PC-9 (cell line): Measurements from ENCODE around the gene SLC6A3. TPM values are rescaled to one million over a fixed set of nuclear protein-coding genes. Genes with fewer than 3 reads are reported as not detected.

Experiments used
- BruUV-seq: library from RNA; stranded (reverse); fragments of 400-500 nt; replicated peaks from 2 replicates; lab custom pipeline; 2021; lab: Mats Ljungman, UMichigan
- CTCF ChIA-PET: fragments of 300-600 bp; sonication (Branson Sonifier 250); formaldehyde crosslinking; loops from one replicate; lab custom pipeline; 2022; ENCODE audit warnings: antibody characterized with exemption; lab: Charles Lee
- POLR2A ChIA-PET: fragments of 300-600 bp; sonication (Branson Sonifier 250); formaldehyde crosslinking; loops from one replicate; lab custom pipeline; 2022; ENCODE audit warnings: antibody characterized with exemption; ENCODE audit not compliant: unreplicated experiment; lab: Charles Lee
- DNase-seq, 2 experiments: peaks; one replicate each; pipeline versions ENCODE4 v3.0.0 to v3.0.0-alpha.2; 2015 to 2022; ENCODE audit warnings: mixed read lengths in 1 of 2
- H2AFZ ChIP-seq: fragments of 200-600 bp; sonication (generic); 2 replicates; pipeline ENCODE4 v1.8.1; 2017; ENCODE audit warnings: antibody characterized with exemption
- H3F3A ChIP-seq: fragments of 200-600 bp; sonication (generic); 2 replicates; pipeline ENCODE4 v1.8.1; 2017; ENCODE audit warnings: antibody characterized with exemption, mild to moderate bottlenecking, low read depth; ENCODE audit not compliant: insufficient read depth
- H3K27ac ChIP-seq: fragments of 200-600 bp; sonication (generic); 2 replicates; pipeline ENCODE4 v1.6.1; 2016; ENCODE audit warnings: mixed run types
- H3K27me3 ChIP-seq: fragments of 200-600 bp; sonication (generic); 2 replicates; pipeline ENCODE4 v1.6.1; 2016; ENCODE audit warnings: low read depth, mixed run types; ENCODE audit not compliant: insufficient read depth
- H3K36me3 ChIP-seq: fragments of 200-600 bp; sonication (generic); 2 replicates; pipeline ENCODE4 v1.6.1; 2016; ENCODE audit warnings: low read depth, mixed run types
- H3K4me1 ChIP-seq: fragments of 200-600 bp; sonication (generic); replicated peaks from 2 replicates; pipeline ENCODE4 v1.6.1; 2016; ENCODE audit warnings: mixed run types; ENCODE audit not compliant: insufficient read depth
- H3K4me2 ChIP-seq: fragments of 200-600 bp; sonication (generic); 2 replicates; pipeline ENCODE4 v1.6.1; 2017; ENCODE audit warnings: mixed run types
- H3K4me3 ChIP-seq: fragments of 200-600 bp; sonication (generic); 2 replicates; pipeline ENCODE4 v1.6.1; 2016; ENCODE audit warnings: mixed run types
- H3K79me2 ChIP-seq: fragments of 200-600 bp; sonication (generic); 2 replicates; pipeline ENCODE4 v1.6.1; 2017; ENCODE audit warnings: low read depth, mixed run types
- H3K9me2 ChIP-seq: fragments of 200-600 bp; sonication (generic); 2 replicates; pipeline ENCODE4 v1.8.1; 2017; ENCODE audit warnings: mild to moderate bottlenecking; ENCODE audit not compliant: insufficient read depth
- H3K9me3 ChIP-seq: fragments of 200-600 bp; sonication (generic); 2 replicates; pipeline ENCODE4 v1.8.1; 2016; ENCODE audit warnings: low read depth; ENCODE audit not compliant: insufficient read depth
- H4K20me1 ChIP-seq: fragments of 200-600 bp; sonication (generic); 2 replicates; pipeline ENCODE4 v1.8.1; 2017; ENCODE audit not compliant: insufficient read depth
- EZH2 ChIP-seq: fragments of 200-600 bp; sonication (generic); IDR thresholded peaks from 2 replicates; pipeline ENCODE4 v1.8.0; 2017; ENCODE audit warnings: antibody characterized with exemption, low read depth
- intact Hi-C: fragments of 100-400 bp; cut with micrococcal nuclease; formaldehyde crosslinking; loops from one replicate; pipeline ENCODE4 v1.10.0; 2022; ENCODE audit not compliant: unreplicated experiment
- total RNA-seq: library from RNA; stranded (reverse); gene quantifications from 2 replicates; pipeline ENCODE4 v1.2.3, GENCODE V29; 2021
- TF ChIP-seq, protein P1 (sequence below): fragments of 200-600 bp; sonication (generic); conservative IDR thresholded peaks from 2 replicates; pipeline ENCODE4 v1.6.1; 2017; ENCODE audit warnings: mixed run types, antibody characterized with exemption, mild to moderate bottlenecking, moderate library complexity

SLC6A3 gene
- total RNA-seq, 1 experiment from 2014 or later, result not detected

DNA sequence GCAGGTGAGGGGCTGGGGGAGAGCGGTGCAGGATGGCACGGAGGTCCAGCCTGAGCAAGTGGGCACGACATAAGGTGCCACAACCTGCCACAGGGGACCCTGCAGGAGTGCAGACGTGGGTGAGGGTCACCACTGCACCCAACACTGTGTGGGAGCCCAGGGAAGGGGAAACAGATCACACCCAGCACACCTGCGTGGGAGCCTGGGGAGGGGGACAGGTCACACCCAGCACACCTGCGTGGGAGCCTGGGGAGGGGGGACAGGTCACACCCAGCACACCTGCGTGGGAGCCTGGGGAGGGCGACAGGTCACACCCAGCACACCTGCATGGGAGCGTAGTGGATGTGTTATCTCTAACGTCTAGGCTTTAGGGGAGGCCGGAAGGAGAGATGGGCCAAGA is 53.0 kb downstream of the SLC6A3 start:
- ChIA-PET CTCF (no interaction called here), POLR2A (no interaction called here)
- Histone ChIP-seq H3K9me3 (no peaks in the 10 kb centered on the region), H4K20me1 (no peaks in the 10 kb centered on the region; the same call in none of the 2 replicates), H3K27me3 (peaks cover 99% of the 10 kb centered on the region), H3K9me2 (no peaks in the 10 kb centered on the region), H3K4me3 (no peak overlapping the region), H3K79me2 (no peaks in the 10 kb centered on the region), H3K27ac (no peak overlapping the region), H3F3A (no peaks in the 10 kb centered on the region), H3K4me2 (no peak overlapping the region), H2AFZ (no peak overlapping the region), H3K4me1 (no peaks in the 10 kb centered on the region), H3K36me3 (no peaks in the 10 kb centered on the region)
- intact Hi-C loops, result no loop called here
- no peak for DNase-seq
- BruUV-seq, result no TSS peak
- TF ChIP-seq, protein P1, sequence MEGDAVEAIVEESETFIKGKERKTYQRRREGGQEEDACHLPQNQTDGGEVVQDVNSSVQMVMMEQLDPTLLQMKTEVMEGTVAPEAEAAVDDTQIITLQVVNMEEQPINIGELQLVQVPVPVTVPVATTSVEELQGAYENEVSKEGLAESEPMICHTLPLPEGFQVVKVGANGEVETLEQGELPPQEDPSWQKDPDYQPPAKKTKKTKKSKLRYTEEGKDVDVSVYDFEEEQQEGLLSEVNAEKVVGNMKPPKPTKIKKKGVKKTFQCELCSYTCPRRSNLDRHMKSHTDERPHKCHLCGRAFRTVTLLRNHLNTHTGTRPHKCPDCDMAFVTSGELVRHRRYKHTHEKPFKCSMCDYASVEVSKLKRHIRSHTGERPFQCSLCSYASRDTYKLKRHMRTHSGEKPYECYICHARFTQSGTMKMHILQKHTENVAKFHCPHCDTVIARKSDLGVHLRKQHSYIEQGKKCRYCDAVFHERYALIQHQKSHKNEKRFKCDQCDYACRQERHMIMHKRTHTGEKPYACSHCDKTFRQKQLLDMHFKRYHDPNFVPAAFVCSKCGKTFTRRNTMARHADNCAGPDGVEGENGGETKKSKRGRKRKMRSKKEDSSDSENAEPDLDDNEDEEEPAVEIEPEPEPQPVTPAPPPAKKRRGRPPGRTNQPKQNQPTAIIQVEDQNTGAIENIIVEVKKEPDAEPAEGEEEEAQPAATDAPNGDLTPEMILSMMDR, result no peak
- no peak for TF ChIP-seq EZH2

DNA sequence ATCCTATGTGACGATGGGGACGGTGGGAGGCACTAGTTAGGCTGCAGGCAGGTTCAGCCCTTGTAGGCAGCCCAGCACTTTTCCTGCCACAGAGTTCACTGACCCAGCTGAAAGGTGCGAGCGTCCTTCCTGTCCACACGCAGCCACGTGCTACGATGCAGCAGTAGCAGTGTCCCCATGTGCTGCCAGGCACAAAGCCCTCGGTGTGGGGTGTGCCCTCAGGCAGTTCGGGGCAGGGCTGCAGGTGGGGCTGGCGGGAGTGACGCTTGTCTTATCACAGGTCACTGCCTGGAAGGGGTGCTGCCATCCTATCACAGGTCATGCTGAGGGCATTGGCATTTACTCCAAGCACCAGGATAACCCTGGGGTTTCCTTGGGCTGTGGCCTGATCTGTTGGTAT is 53.5 kb downstream of the SLC6A3 start:
- no peaks in the 10 kb centered on the region for H3K36me3 ChIP-seq

DNA sequence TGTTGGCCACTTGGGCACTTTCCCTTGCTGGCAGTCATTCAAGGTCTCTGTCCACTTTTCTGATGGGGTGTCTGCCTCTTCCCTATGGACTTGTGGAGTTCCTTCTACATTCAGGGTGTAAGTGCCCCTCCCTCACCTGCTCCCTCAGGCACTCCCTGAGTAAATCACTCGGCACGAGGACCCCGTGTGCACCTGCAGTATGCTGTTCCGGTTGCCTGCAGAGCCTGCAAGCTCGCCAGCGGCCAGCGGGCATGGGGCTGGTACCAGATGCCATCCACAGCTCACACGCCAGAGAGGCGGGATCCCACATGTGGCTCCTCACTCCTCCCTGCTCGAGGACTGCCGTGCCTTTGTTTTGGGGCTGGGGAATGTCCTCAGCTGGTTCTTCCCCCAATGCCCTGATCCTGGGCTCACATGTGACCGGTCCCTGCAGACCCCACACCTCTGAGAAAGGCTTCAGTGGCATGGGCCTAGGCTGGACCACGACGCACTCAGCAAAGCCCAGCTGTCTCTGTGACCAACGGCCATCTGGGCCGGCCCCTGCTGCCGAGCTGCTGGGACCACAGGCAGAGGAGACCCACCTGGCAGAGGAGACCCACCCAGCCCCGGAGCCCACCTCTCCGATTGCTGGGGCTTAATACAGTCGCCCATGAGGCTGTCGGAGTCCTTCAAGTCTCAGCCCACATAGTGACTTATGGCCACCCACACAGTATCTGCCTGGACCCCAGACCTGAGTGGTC is 54.2 kb downstream of the SLC6A3 start:
- Histone ChIP-seq H3K9me3 (no peaks in the 10 kb centered on the region), H3K79me2 (no peaks in the 10 kb centered on the region), H3K27ac (no peak overlapping the region), H3K27me3 (peaks cover 99% of the 10 kb centered on the region), H3K4me1 (0 out of 2 replicates have a peak, but pooled peaks cover under 1% of the 10 kb centered on the region), H4K20me1 (no peaks in the 10 kb centered on the region; the same call in none of the 2 replicates), H3K9me2 (no peaks in the 10 kb centered on the region), H3K4me3 (no peak overlapping the region), H2AFZ (no peak overlapping the region), H3F3A (no peaks in the 10 kb centered on the region), H3K4me2 (no peak overlapping the region), H3K36me3 (no peaks in the 10 kb centered on the region)
- BruUV-seq, result no TSS peak
- intact Hi-C loops, result no loop called here
- ChIA-PET CTCF (no interaction called here), POLR2A (interaction anchor here (0.7 kb wide), 1 partner anchor 126 kb away, joined by 3 read pairs; no protein-coding TSS in a partner anchor)
- DNase-seq, result no peak
- TF ChIP-seq EZH2, result no peak
- TF ChIP-seq, protein P1, result no peak

More for the DNA sequence above, 53.5 kb downstream of the SLC6A3 start:
- ChIA-PET POLR2A (no interaction called here), CTCF (no interaction called here)
- Histone ChIP-seq H3K9me3 (no peaks in the 10 kb centered on the region), H2AFZ (no peak overlapping the region), H3F3A (no peaks in the 10 kb centered on the region), H4K20me1 (no peaks in the 10 kb centered on the region; the same call in none of the 2 replicates), H3K9me2 (no peaks in the 10 kb centered on the region), H3K79me2 (no peaks in the 10 kb centered on the region), H3K27me3 (peaks cover 99% of the 10 kb centered on the region), H3K27ac (no peak overlapping the region), H3K4me1 (no peaks in the 10 kb centered on the region), H3K4me2 (no peak overlapping the region), H3K4me3 (no peak overlapping the region)
- TF ChIP-seq, protein P1, result no peak
- TF ChIP-seq EZH2, result no peak
- intact Hi-C loops, result no loop called here
- peak; percentile 48 for DNase-seq
- no TSS peak for BruUV-seq
